ENCODE measurements around the gene CTIF. TPM values are rescaled to one million over a fixed set of nuclear protein-coding genes. Genes with fewer than 3 reads are reported as not detected.
A peak's percentile ranks its signal among the peaks of the same experiment; 100 is the strongest.

CTIF gene
- total and polyA plus RNA-seq, 12 donors: 44.5 to 74.1 (median 58.9) TPM

- ATAC-seq (peak in 1 of 8 donors; percentile 2), DNase-seq (no peak)
- no peak for TF ChIP-seq CTCF (IDR thresholded peaks at IDR 0.05)
- intact Hi-C loops (cut with DNase I): loop anchor here in 1 of 10 donors (10.0 kb wide), 1 partner anchor 690 kb away; no protein-coding TSS in a partner anchor
- H3K27ac ChIP-seq: no peak overlapping the region
- peaks cover 25 to 60% (median 41%) of the 10 kb centered on the region in 9 donors for H3K4me1 ChIP-seq
- no peak overlapping the region for H3K4me3 ChIP-seq
- no peaks in the 10 kb centered on the region for H3K27me3 ChIP-seq
- 65 to 77% methylated on average over 8 of the region's 8 CpGs for WGBS, 2 donors
- no peaks in the 10 kb centered on the region for H3K9me3 ChIP-seq
- H3K36me3 ChIP-seq: no peaks in the 10 kb centered on the region
These were observed 196.3 kb downstream of the CTIF start for GRCh38 chr18:48735080-48735676.

DNA sequence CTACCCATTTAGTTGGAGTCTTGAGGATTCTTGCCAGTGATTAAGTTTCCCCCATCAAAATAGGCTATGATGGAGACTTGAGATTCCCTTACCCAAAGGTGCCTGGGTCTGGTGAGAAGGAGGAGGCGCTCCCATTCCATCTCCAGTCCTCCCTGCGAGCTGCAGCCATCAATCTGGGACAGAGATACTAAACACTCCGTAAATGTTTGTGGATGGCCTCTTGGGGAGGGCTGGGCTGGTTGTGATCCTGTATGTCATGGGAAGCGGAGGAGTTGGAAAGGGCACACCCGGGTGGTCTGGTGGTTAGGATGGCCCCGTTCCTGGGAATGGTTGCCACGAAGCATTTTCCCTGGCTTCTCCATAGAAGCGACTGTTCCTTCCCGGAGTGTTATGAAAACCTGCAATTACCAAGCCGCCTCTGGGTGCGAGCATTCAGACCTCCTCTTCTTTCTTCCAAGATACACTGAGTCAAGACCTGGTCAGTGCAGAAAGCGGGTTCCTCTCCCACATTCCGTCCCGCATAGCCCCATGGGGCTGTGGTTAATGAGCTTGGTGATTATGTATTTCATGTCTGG, 196.9 kb downstream of the CTIF start:
- no peak for TF ChIP-seq CTCF (IDR thresholded peaks at IDR 0.05)
- Histone ChIP-seq H3K27me3 (no peaks in the 10 kb centered on the region), H3K36me3 (no peaks in the 10 kb centered on the region), H3K4me1 (peaks cover 25 to 65% (median 45%) of the 10 kb centered on the region in 9 donors), H3K27ac (no peak overlapping the region), H3K9me3 (no peaks in the 10 kb centered on the region), H3K4me3 (no peak overlapping the region)
- intact Hi-C loops (cut with DNase I): loop anchor here in 1 of 10 donors (10.0 kb wide), 1 partner anchor 691 kb away; no protein-coding TSS in a partner anchor
- no peak for ATAC-seq
- WGBS, 2 donors: 89 to 90% methylated on average over 14 of the region's 14 CpGs
- DNase-seq: no peak

GRCh38 chr18:48736321-48737260, 197.8 kb downstream of the CTIF start:
- Histone ChIP-seq H3K4me3 (no peak overlapping the region), H3K27me3 (no peaks in the 10 kb centered on the region), H3K9me3 (no peaks in the 10 kb centered on the region), H3K4me1 (peaks cover 25 to 72% (median 51%) of the 10 kb centered on the region in 9 donors), H3K36me3 (no peaks in the 10 kb centered on the region), H3K27ac (no peak overlapping the region)
- DNase-seq: no peak
- TF ChIP-seq CTCF (IDR thresholded peaks at IDR 0.05): no peak
- ATAC-seq: no peak
- WGBS, 2 donors: 80 to 87% methylated on average over 13 of the region's 13 CpGs
- intact Hi-C loops (cut with DNase I): loop anchor here in 1 of 10 donors (10.0 kb wide), 1 partner anchor 692 kb away; no protein-coding TSS in a partner anchor

Measured in heart right ventricle (tissue), 16 donors.